GM18519 (cell line): ENCODE measurements around the gene FOXB2.
"Not testable (repeated sequence)": the region's sequence is repeated elsewhere in the genome, so short reads cannot be mapped to it uniquely, and the experiment has no call there.

Source experiments
- ATAC-seq: cut with Tn5 transposase; IDR thresholded peaks from one replicate; pipeline ENCODE4 v1.9.1; 2021; ENCODE audit warnings: mild to moderate bottlenecking, moderate library complexity; ENCODE audit not compliant: unreplicated experiment, low FRiP score

The FOXB2 gene

DNA sequence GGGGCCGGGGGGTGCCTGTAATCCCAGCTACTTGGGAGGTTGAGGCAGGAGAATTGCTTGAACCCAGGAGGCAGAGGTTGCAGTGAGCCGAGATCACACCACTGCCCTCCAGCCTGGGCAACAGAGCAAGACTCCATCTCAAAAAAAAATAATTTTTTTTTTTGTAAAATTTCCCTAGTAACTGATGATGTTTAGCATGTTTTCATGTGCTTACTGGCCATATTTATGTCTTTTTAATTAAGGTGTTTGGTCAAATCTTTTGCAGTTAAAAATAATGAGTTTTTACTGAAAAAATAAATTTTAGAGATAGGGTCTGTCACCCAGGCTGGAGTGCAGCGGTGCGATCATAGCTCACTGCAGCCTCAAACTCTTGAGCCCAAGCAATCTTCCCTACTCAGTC is 24.3 kb downstream of the FOXB2 start:
- ATAC-seq = not testable (repeated sequence)

DNA sequence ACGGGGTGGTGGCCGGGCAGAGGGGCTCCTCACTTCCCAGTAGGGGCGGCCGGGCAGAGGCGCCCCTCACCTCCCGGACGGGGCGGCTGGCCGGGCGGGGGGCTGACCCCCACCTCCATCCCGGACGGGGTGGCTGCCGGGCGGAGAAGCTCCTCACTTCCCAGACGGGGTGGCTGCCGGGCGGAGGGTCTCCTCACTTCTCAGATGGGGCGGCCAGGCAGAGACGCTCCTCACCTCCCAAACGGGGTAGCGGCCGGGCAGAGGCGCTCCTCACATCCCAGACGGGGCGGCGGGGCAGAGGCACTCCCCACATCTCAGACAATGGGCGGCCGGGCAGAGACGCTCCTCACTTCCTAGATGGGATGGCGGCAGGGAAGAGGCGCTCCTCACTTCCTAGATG is 41.2 kb downstream of the FOXB2 start:
- not testable (repeated sequence) for ATAC-seq

DNA sequence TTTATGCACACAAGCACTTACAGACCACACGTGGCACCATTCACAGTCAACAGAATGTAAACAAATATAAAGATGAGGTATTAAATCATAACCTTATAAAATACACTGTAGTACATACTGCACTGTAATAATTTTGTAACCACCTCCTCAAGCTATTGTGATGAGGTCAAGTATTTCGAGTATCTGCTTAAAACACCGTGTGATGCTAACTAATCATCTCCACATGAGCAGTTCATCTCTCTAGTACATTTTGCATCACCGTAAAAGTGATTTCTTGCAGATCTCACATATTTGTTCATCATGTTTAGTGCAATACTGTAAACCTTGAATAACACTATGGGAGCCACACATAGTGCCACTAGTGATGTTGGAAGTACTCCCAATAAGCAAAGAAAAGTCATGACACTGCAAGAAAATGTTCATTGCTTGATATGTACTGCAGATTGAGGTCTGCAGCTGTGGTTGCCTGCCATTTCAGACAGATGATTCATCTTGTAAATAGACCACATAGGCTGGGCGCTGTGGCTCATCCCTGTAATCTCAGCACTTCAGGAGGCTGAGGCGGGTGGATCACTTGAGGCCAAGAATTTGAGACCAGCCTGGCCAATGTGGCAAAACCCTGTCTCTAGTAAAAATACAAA is 44.3 kb downstream of the FOXB2 start:
- ATAC-seq = no peak

DNA sequence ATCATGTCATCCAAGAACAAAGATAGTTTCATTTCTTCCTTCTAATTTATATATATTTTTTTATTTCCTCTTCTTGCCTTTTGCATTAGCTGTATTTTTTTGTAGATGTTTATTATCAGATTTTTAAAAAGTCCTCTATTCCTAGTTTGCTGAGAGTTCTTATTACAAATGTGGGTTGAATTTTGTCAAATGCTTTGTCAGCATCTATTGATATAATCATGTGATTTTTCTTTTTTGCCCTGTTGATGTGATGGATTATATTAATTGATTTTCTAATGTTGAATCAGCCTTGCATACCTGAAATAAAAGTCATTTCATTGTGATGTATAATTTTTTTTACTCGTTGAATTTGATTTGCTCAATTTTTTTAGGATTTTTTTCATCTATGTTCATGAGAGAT is 46.9 kb downstream of the FOXB2 start:
- ATAC-seq = no peak
